ENCODE results near the gene THY1.
"Not testable (repeated sequence)": the region's sequence is repeated elsewhere in the genome, so short reads cannot be mapped to it uniquely, and the experiment has no call there.

The THY1 gene

GRCh38 chr11:119418759-119419158, 4.2 kb downstream of the THY1 start:
- no peak for DNase-seq (ENCODE audit: low read depth in 2 of 2)

- no peak for DNase-seq (ENCODE audit: low read depth in 2 of 2)
These were observed 5.0 kb downstream of the THY1 start for GRCh38 chr11:119417726-119418540.

- no peak for DNase-seq (ENCODE audit: low read depth in 2 of 2)
These were observed 6.1 kb downstream of the THY1 start for GRCh38 chr11:119416606-119417580.

GRCh38 chr11:119415966-119416365, 7.0 kb downstream of the THY1 start:
- DNase-seq (ENCODE audit: low read depth in 2 of 2) = no peak

- no peak for DNase-seq (ENCODE audit: low read depth in 2 of 2)
These were observed 7.5 kb downstream of the THY1 start for GRCh38 chr11:119415517-119415916.

- DNase-seq (ENCODE audit: low read depth in 2 of 2) = no peak
These were observed 8.2 kb downstream of the THY1 start for GRCh38 chr11:119414734-119415133.

- DNase-seq (ENCODE audit: low read depth in 2 of 2) = no peak
These were observed 8.7 kb downstream of the THY1 start for GRCh38 chr11:119414321-119414720.

GRCh38 chr11:119412072-119412471, 10.9 kb downstream of the THY1 start:
- no peak for DNase-seq (ENCODE audit: low read depth in 2 of 2)

GRCh38 chr11:119410501-119410900, 12.5 kb downstream of the THY1 start:
- DNase-seq (ENCODE audit: low read depth in 2 of 2) = no peak

GRCh38 chr11:119409731-119410130, 13.2 kb downstream of the THY1 start:
- DNase-seq (ENCODE audit: low read depth in 2 of 2) = no peak

- no peak for DNase-seq (ENCODE audit: low read depth in 2 of 2)
These were observed 17.0 kb downstream of the THY1 start for GRCh38 chr11:119406005-119406404.

- DNase-seq (ENCODE audit: low read depth in 2 of 2) = not testable (repeated sequence)
These were observed 17.5 kb downstream of the THY1 start for GRCh38 chr11:119405448-119405847.

- DNase-seq (ENCODE audit: low read depth in 2 of 2) = no peak
These were observed 18.1 kb downstream of the THY1 start for GRCh38 chr11:119404872-119405271.

GRCh38 chr11:119403021-119403420, 20.0 kb downstream of the THY1 start:
- no peak for DNase-seq (ENCODE audit: low read depth in 2 of 2)

- DNase-seq (ENCODE audit: low read depth in 2 of 2) = no peak
These were observed 20.5 kb downstream of the THY1 start for GRCh38 chr11:119402470-119402869.

- DNase-seq (ENCODE audit: low read depth in 2 of 2) = no peak
These were observed 22.1 kb downstream of the THY1 start for GRCh38 chr11:119400860-119401259.

GRCh38 chr11:119397740-119398139, 25.2 kb downstream of the THY1 start:
- DNase-seq (ENCODE audit: low read depth in 2 of 2) = no peak

- DNase-seq (ENCODE audit: low read depth in 2 of 2) = no peak
These were observed 26.1 kb downstream of the THY1 start for GRCh38 chr11:119396835-119397234.

GRCh38 chr11:119391275-119391674, 31.7 kb downstream of the THY1 start:
- DNase-seq (ENCODE audit: low read depth in 2 of 2) = no peak

- DNase-seq (ENCODE audit: low read depth in 2 of 2) = no peak
These were observed 33.2 kb downstream of the THY1 start for GRCh38 chr11:119389611-119390254.

- DNase-seq (ENCODE audit: low read depth in 2 of 2) = no peak
These were observed 34.9 kb downstream of the THY1 start for GRCh38 chr11:119388103-119388502.

- no peak for DNase-seq (ENCODE audit: low read depth in 2 of 2)
These were observed 38.6 kb downstream of the THY1 start for GRCh38 chr11:119384332-119384731.

Measured in stimulated activated CD4-positive, alpha-beta T cell treated with anti-CD3 and anti-CD28 coated beads, Interleukin-12 subunit alpha, Interleukin-12 subunit beta, amount 100 ng/mL, for 24 hours (primary cell).